Nephron (organoid): ENCODE results near the gene RPRD2.
A peak's percentile ranks its signal among the peaks of the same experiment; 100 is the strongest.
"Not testable (repeated sequence)": the region's sequence is repeated elsewhere in the genome, so short reads cannot be mapped to it uniquely, and the experiment has no call there.

Experiments
- H3K27ac Mint-ChIP-seq, 3 experiments: 2 replicates each; pipeline ENCODE4 v1.8.0; 2020; ENCODE audit warnings: mixed read lengths in 3 of 3, mild to moderate bottlenecking in 2 of 3, moderate library complexity in 1 of 3
- H3K27me3 Mint-ChIP-seq: 2 replicates; pipeline ENCODE4 v1.8.0; 2021; ENCODE audit warnings: low read depth, mild to moderate bottlenecking, moderate library complexity, mixed read lengths
- H3K36me3 Mint-ChIP-seq: 2 replicates; pipeline ENCODE4 v1.8.0; 2020; ENCODE audit warnings: low read depth, mixed read lengths
- H3K4me1 Mint-ChIP-seq: 2 replicates; pipeline ENCODE4 v1.8.0; 2020; ENCODE audit warnings: mixed read lengths
- H3K4me3 Mint-ChIP-seq, 3 experiments: 2 replicates each; pipeline ENCODE4 v1.8.0; 2020; ENCODE audit warnings: mild to moderate bottlenecking in 3 of 3, mixed read lengths in 3 of 3, moderate library complexity in 2 of 3
- H3K9me3 Mint-ChIP-seq: 2 replicates; pipeline ENCODE4 v1.8.0; 2020; ENCODE audit warnings: mixed read lengths
- CTCF ChIP-seq, 3 experiments: fragments of 200-600 bp; sonication (generic); IDR thresholded peaks; one replicate each; pipeline ENCODE4 v1.5.0; 2021; ENCODE audit warnings: antibody characterized with exemption in 3 of 3; ENCODE audit not compliant: unreplicated experiment in 3 of 3

The RPRD2 gene

GRCh38 chr1:150363426-150364230 lies at the start of gene RPRD2:
RPRD2 (plus strand) TSS chr1:150364147; CDS start chr1:150364715, 568 bp downstream.
- Mint-ChIP-seq H3K27me3 (no peaks in the 10 kb centered on the region), H3K27ac (peak within 1 kb of the TSS; percentile 98 to 100 (median 99)), H3K36me3 (no peaks in the 10 kb centered on the region), H3K4me1 (peaks cover 18% of the 10 kb centered on the region), H3K4me3 (peak within 1 kb of the TSS; percentile 87 to 99 (median 97)), H3K9me3 (no peaks in the 10 kb centered on the region)
- no peak for TF ChIP-seq CTCF (IDR thresholded peaks at IDR 0.05; ENCODE audit: unreplicated experiment in 3 of 3)

GRCh38 chr1:150314691-150315090 lies 49.3 kb upstream of the RPRD2 start:
- not testable (repeated sequence) for H3K27ac Mint-ChIP-seq, H3K27me3 Mint-ChIP-seq, H3K9me3 Mint-ChIP-seq, H3K36me3 Mint-ChIP-seq, H3K4me3 Mint-ChIP-seq
- peaks cover 11% of the 10 kb centered on the region for H3K4me1 Mint-ChIP-seq

GRCh38 chr1:150320667-150320978 lies 43.3 kb upstream of the RPRD2 start:
- Mint-ChIP-seq H3K27ac (peak overlapping the region; percentile 88 to 96 (median 96)), H3K9me3 (no peaks in the 10 kb centered on the region), H3K27me3 (no peaks in the 10 kb centered on the region), H3K4me3 (peak overlapping the region; percentile 97 to 99 (median 98)), H3K36me3 (peaks cover 11% of the 10 kb centered on the region), H3K4me1 (peaks cover 11% of the 10 kb centered on the region)
- TF ChIP-seq CTCF (IDR thresholded peaks at IDR 0.05; ENCODE audit: unreplicated experiment in 3 of 3): no peak

GRCh38 chr1:150321826-150322166 lies 42.2 kb upstream of the RPRD2 start:
- Mint-ChIP-seq H3K4me1 (peaks cover 11% of the 10 kb centered on the region), H3K9me3 (no peaks in the 10 kb centered on the region), H3K27ac (peak overlapping the region; percentile 88 to 96 (median 96)), H3K4me3 (peak overlapping the region; percentile 97 to 99 (median 98)), H3K36me3 (peaks cover 22% of the 10 kb centered on the region), H3K27me3 (no peaks in the 10 kb centered on the region)
- TF ChIP-seq CTCF (IDR thresholded peaks at IDR 0.05; ENCODE audit: unreplicated experiment in 3 of 3): no peak

- H3K36me3 Mint-ChIP-seq: peaks cover 27% of the 10 kb centered on the region
- H3K27me3 Mint-ChIP-seq: no peaks in the 10 kb centered on the region
- no peaks in the 10 kb centered on the region for H3K9me3 Mint-ChIP-seq
- H3K4me1 Mint-ChIP-seq: peaks cover 11% of the 10 kb centered on the region
- peak overlapping the region; percentile 97 to 99 (median 98) for H3K4me3 Mint-ChIP-seq
- H3K27ac Mint-ChIP-seq: peak overlapping the region; percentile 88 to 96 (median 96)
- no peak for TF ChIP-seq CTCF (IDR thresholded peaks at IDR 0.05; ENCODE audit: unreplicated experiment in 3 of 3)
These were observed 41.6 kb upstream of the RPRD2 start for GRCh38 chr1:150322310-150322709.

- H3K9me3 Mint-ChIP-seq: no peaks in the 10 kb centered on the region
- H3K4me1 Mint-ChIP-seq: no peaks in the 10 kb centered on the region
- H3K4me3 Mint-ChIP-seq: no peak overlapping the region
- H3K36me3 Mint-ChIP-seq: peaks cover 76% of the 10 kb centered on the region
- no peak overlapping the region for H3K27ac Mint-ChIP-seq
- TF ChIP-seq CTCF (IDR thresholded peaks at IDR 0.05; ENCODE audit: unreplicated experiment in 3 of 3): no peak
- no peaks in the 10 kb centered on the region for H3K27me3 Mint-ChIP-seq
These were observed 31.2 kb upstream of the RPRD2 start for GRCh38 chr1:150332651-150333290.
